K562 (cell line): ENCODE measurements around the gene ATP13A1.

Experiments
- CBFB ChIP-seq: sonication (generic); formaldehyde crosslinking; IDR thresholded peaks from 2 replicates; pipeline ENCODE4 v1.4.0; 2020; ENCODE audit warnings: mild to moderate bottlenecking, missing genetic modification reagents
- JUND ChIP-seq, 2 experiments: IDR thresholded peaks; 2 replicates in 1 of 2; 3 replicates in 1 of 2; pipeline ENCODE4 v1.6.1; 2011; ENCODE audit warnings: borderline replicate concordance in 2 of 2, low read depth in 2 of 2, low read length in 2 of 2, improper control_type of control experiment in 1 of 2, missing biosample characterization in 1 of 2, missing genetic modification characterization in 1 of 2, missing genetic modification reagents in 1 of 2
- KHSRP ChIP-seq: fragments of 450-650 bp; IDR thresholded peaks from 2 replicates; pipeline ENCODE4 v1.6.1; 2017
- MBD2 ChIP-seq: sonication (generic); IDR thresholded peaks from 2 replicates; pipeline ENCODE4 v1.6.1; 2016; ENCODE audit warnings: low read depth, borderline replicate concordance
- NFE2L1 ChIP-seq: fragments of 450-650 bp; IDR thresholded peaks from 2 replicates; pipeline ENCODE4 v1.6.1; 2016; ENCODE audit warnings: missing genetic modification characterization, low read depth, mild to moderate bottlenecking, missing compliant biosample characterization, moderate library complexity, borderline replicate concordance
- POLR2A ChIP-seq: fragments of 450-650 bp; conservative IDR thresholded peaks from 2 replicates; pipeline ENCODE4 v1.6.1; 2016
- POLR2AphosphoS5 ChIP-seq: IDR thresholded peaks from 2 replicates; pipeline ENCODE4 v1.6.1; 2011; ENCODE audit warnings: mild to moderate bottlenecking, low read depth, low read length, moderate library complexity; ENCODE audit not compliant: control insufficient read depth, insufficient read depth
- POU5F1 ChIP-seq: fragments of 150-350 bp; IDR thresholded peaks from 2 replicates; pipeline ENCODE4 v1.6.1; 2014; ENCODE audit warnings: borderline replicate concordance, low read length, low read depth, mild to moderate bottlenecking; ENCODE audit not compliant: partially characterized antibody
- RFX5 ChIP-seq: IDR thresholded peaks from 2 replicates; pipeline ENCODE4 v1.6.1; 2011; ENCODE audit warnings: low read depth, mild to moderate bottlenecking, improper control_type of control experiment, low read length
- RFX7 ChIP-seq: fragments of 250-450 bp; sonication (Bioruptor Pico); IDR thresholded peaks from 2 replicates; pipeline ENCODE4 v1.5.1; 2021; ENCODE audit warnings: mild to moderate bottlenecking
- TCF3 ChIP-seq: sonication (generic); formaldehyde crosslinking; IDR thresholded peaks from 2 replicates; pipeline ENCODE4 v1.4.0; 2020; ENCODE audit warnings: mild to moderate bottlenecking, missing genetic modification reagents
- ZBTB33 ChIP-seq: sonication (generic); formaldehyde crosslinking; IDR thresholded peaks from 2 replicates; pipeline ENCODE4 v1.8.1; 2023; ENCODE audit warnings: mild to moderate bottlenecking, missing genetic modification reagents
- ZNF354B ChIP-seq: fragments of 250-450 bp; sonication (Bioruptor Pico); IDR thresholded peaks from 2 replicates; pipeline ENCODE4 v1.4.0; 2020
- TF ChIP-seq, protein P1 (sequence below), 3 experiments: IDR thresholded peaks in 2 of 3; conservative IDR thresholded peaks in 1 of 3; 2 replicates each; pipeline ENCODE4 v1.5.1; 2011 to 2012; ENCODE audit warnings: low read length in 3 of 3, mild to moderate bottlenecking in 3 of 3, control low read depth in 2 of 3, improper control_type of control experiment in 1 of 3, inconsistent platforms in 1 of 3, low read depth in 1 of 3, mixed read lengths in 1 of 3, moderate library complexity in 1 of 3; ENCODE audit not compliant: insufficient read depth in 2 of 3

DNA sequence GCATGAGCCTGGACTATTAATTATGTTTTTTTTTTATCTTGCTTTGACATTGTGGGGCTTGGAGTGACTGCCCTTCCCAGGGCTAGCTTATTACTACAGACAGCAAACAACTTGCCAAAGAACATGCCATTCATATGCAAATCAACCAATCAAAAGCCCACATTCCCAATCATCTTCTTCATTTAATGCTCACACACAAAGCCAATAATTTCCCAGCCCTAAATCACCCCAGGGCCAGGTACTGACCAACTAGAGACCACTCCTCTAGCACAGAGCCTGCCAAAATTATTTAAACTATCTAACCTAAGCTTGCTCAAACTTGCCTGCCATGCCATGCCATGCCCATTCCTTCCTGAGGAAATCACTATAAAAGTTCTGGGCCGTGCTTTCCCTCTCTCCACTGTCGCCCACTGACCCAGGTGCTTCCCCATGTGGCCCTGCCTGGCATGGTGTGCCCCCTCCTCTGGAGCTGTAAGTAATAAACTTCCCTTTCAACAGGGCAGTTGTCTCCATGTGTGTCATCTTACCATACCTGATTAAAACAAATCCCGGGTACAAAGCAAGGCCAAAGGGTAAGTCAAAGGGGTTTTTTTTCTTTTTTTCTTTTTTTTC, 60.7 kb downstream of the ATP13A1 start:
- TF ChIP-seq POU5F1: no peak
- TF ChIP-seq, protein P1, sequence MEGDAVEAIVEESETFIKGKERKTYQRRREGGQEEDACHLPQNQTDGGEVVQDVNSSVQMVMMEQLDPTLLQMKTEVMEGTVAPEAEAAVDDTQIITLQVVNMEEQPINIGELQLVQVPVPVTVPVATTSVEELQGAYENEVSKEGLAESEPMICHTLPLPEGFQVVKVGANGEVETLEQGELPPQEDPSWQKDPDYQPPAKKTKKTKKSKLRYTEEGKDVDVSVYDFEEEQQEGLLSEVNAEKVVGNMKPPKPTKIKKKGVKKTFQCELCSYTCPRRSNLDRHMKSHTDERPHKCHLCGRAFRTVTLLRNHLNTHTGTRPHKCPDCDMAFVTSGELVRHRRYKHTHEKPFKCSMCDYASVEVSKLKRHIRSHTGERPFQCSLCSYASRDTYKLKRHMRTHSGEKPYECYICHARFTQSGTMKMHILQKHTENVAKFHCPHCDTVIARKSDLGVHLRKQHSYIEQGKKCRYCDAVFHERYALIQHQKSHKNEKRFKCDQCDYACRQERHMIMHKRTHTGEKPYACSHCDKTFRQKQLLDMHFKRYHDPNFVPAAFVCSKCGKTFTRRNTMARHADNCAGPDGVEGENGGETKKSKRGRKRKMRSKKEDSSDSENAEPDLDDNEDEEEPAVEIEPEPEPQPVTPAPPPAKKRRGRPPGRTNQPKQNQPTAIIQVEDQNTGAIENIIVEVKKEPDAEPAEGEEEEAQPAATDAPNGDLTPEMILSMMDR (IDR thresholded peaks at IDR 0.05 in 2 of 3, conservative IDR thresholded peaks at IDR 0.05 in 1 of 3; ENCODE audit: insufficient read depth in 2 of 3, low read depth in 1 of 3, low read length in 3 of 3): no peak
- TF ChIP-seq TCF3 (CRISPR knock-in tag): no peak
- TF ChIP-seq RFX7: no peak
- no peak for TF ChIP-seq ZBTB33 (CRISPR knock-in tag)
- no peak for TF ChIP-seq POLR2A
- TF ChIP-seq MBD2: no peak
- no peak for TF ChIP-seq ZNF354B (CRISPR knock-in tag)
- no peak for TF ChIP-seq NFE2L1
- TF ChIP-seq RFX5: no peak
- TF ChIP-seq CBFB (CRISPR knock-in tag): no peak
- TF ChIP-seq KHSRP: no peak
- TF ChIP-seq POLR2AphosphoS5: no peak
- no peak for TF ChIP-seq JUND (IDR thresholded peaks at IDR 0.05; ENCODE audit: borderline replicate concordance, low read depth, low read length)
- TF ChIP-seq JUND (tag; IDR thresholded peaks at IDR 0.05; ENCODE audit: borderline replicate concordance, low read depth, low read length): no peak
